GM19239 (cell line): ENCODE measurements around the gene MMP27.
"Not testable (repeated sequence)": the region's sequence is repeated elsewhere in the genome, so short reads cannot be mapped to it uniquely, and the experiment has no call there.

Experiments used
- DNase-seq: peaks from one replicate; pipeline ENCODE4 v3.0.0; 2011; ENCODE audit warnings: low spot score; ENCODE audit not compliant: insufficient read length
- FAIRE-seq: peaks from 2 replicates; lab custom pipeline; 2011; peaks lifted over from hg19 to GRCh38; lab: Jason Lieb, UNC

Gene MMP27

DNA sequence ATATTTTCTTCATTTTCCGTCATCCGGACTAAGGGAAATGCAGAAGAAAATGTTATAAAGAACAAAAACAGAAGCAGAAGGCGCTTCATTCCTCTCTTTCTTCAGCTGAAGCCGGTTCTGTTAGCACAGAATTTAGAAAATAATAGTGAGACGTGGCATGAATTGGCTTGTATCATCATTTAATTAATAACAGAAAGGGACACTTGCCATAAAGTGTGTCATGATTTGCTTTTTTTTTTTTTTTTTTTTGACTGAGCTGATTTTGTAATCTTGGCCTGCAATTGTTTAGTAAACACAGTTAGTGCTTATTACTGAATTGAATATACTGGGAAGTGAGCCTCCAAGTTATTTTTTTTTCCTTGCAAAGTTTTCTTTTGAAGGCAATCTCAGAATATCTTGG, at the start of gene MMP27:
MMP27 (minus strand) TSS at position 144 of the 400 bp plus-strand sequence; CDS start at position 89, 55 bp downstream.
- DNase-seq = no peak
- no peak for FAIRE-seq

- DNase-seq = no peak
- no peak for FAIRE-seq
Observed at GRCh38 chr11:102753267-102753666, 47.7 kb upstream of the MMP27 start.

DNA sequence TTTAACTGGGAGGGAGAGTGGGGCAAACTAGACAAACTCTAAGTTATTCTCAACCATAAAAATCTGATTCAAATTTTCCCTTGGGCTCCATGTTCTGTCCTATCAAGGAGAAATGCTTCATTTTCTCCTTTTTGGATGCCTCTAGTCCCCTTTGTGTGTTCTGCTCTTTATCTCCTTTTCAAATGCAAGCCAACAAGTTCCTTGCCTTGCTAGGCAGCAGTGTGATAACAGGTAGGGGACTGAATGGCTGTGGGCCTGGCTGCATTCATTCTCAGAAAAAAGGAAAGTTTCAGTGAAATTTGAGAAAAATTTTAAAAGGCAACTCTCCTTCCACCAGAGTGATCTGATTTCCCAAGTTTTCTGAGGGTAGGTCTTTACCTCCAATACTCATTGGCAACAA, 46.1 kb upstream of the MMP27 start:
- FAIRE-seq (no peak), DNase-seq (no peak)

- FAIRE-seq = no peak
- no peak for DNase-seq
Observed at GRCh38 chr11:102749101-102749722, 43.6 kb upstream of the MMP27 start.

GRCh38 chr11:102746746-102747578, 41.4 kb upstream of the MMP27 start:
- FAIRE-seq, DNase-seq: not testable (repeated sequence)

- DNase-seq (no peak), FAIRE-seq (no peak)
Observed at GRCh38 chr11:102734650-102735049, 29.1 kb upstream of the MMP27 start.

- no peak for FAIRE-seq
- peak; percentile 27 for DNase-seq
Observed at GRCh38 chr11:102733232-102733875, 27.8 kb upstream of the MMP27 start.

DNA sequence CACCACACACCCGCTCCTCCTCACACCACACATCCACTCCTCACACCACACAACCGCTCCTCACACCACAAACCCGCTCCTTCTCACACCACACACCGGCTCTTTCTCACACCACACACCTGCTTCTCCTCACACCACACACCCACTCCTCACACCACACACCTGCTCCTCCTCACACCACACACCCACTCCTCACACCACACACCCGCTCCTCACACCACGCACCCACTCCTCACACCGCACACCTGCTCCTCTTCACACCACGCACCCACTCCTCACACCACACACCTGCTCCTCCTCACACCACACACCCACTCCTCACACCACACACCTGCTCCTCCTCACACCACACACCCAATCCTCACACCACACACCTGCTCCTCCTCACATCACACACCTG, 25.4 kb upstream of the MMP27 start:
- not testable (repeated sequence) for DNase-seq, FAIRE-seq

GRCh38 chr11:102729849-102730815, 24.6 kb upstream of the MMP27 start:
- FAIRE-seq (no peak), DNase-seq (no peak)

GRCh38 chr11:102727890-102728289, 22.3 kb upstream of the MMP27 start:
- DNase-seq = no peak
- no peak for FAIRE-seq

- DNase-seq = no peak
- no peak for FAIRE-seq
Observed at GRCh38 chr11:102724904-102725500, 19.4 kb upstream of the MMP27 start, which contains the start of gene MMP8. TSS of gene MMP8 (minus strand) at chr11:102724954. CDS start at chr11:102724855, 99 bp downstream.

DNA sequence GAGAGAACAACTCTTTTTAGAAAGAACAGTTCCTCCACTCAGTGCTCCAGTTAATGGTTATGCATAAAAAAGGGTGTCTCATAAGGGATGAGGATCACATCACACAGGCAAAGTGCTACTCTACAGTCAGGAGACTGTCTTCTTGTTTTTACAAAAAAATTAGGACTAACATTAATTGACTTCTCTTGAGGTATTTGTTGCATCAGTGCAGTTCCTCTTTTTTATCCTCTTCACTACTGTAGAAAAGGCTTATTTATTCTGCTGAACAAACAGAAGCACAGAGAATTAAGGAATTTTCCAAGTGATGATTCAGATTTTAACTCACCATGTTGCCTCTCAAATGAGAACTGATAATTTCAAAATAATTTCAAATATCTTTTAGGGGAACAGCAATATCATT, 17.3 kb upstream of the MMP27 start:
- DNase-seq (no peak), FAIRE-seq (no peak)

DNA sequence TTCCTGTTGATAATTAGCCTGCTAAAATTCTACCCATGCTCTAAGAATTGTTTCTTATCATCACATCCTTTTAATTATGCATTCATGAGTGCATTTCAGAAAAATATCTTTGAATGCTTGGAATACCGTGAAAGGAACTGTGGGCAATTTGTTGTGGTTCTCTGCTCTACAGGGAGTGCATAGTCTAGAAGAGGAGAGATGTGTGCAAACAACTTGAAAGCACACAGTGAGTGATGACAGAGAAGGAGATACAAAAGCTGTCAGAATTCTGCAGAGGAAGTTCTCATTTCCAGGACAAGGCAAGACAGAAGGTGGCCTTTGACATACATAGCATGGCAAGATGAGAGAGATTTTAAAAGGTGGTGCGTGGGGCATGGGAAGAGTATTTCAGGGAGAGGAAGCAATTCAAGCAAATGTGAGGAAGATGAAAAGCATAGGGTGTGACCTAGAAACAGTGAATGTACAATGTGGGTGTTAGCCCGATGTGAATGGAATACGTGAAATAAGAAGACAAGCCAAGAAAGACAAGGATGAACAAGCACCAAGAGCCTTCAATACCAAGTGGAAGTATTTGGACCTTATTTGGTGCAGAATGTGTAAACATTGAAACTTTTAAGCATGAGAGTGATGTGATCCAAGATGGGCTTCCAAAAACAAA, 14.2 kb upstream of the MMP27 start:
- FAIRE-seq (no peak), DNase-seq (no peak)

GRCh38 chr11:102717280-102717679, 11.7 kb upstream of the MMP27 start:
- FAIRE-seq (no peak), DNase-seq (no peak)

DNA sequence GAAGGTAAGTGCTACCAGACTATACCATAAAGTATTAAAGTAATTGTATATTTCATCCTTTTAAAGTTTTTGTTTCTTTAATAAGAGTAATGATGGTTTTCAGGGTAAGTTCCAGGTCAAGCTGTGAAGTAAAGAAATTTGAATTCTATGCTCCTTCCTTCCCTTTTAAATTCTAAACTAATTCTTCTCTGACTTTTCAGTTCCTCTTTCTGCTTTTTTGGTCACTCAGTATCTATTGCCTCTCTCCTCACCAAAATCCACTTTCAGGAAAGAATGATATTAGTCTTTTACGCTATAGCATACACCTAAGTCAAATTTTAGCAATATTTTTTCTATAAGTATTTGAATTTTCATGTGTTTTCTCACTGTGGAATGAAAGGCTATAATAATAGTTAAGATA, 11.0 kb upstream of the MMP27 start:
- DNase-seq (no peak), FAIRE-seq (no peak)

DNA sequence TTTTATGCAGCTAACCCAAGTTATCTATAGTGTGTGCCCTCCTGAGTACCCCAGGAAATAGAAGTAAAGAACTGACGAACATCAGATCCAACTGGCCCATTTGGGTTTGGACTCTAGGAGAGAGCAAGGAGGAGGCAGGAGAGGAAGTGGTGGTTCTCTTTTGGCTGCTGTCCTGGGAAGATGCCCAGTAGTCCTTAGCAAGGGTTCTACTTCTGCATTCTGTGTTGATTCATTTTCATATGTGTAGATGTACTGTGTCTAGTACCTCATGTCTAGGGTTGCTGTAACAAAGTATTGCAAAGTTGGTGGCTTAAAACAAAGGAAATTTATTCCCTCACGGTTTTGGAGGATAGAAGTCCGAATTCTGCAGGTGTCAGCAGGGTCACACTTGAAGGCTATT, 6.6 kb upstream of the MMP27 start:
- no peak for FAIRE-seq
- no peak for DNase-seq

DNA sequence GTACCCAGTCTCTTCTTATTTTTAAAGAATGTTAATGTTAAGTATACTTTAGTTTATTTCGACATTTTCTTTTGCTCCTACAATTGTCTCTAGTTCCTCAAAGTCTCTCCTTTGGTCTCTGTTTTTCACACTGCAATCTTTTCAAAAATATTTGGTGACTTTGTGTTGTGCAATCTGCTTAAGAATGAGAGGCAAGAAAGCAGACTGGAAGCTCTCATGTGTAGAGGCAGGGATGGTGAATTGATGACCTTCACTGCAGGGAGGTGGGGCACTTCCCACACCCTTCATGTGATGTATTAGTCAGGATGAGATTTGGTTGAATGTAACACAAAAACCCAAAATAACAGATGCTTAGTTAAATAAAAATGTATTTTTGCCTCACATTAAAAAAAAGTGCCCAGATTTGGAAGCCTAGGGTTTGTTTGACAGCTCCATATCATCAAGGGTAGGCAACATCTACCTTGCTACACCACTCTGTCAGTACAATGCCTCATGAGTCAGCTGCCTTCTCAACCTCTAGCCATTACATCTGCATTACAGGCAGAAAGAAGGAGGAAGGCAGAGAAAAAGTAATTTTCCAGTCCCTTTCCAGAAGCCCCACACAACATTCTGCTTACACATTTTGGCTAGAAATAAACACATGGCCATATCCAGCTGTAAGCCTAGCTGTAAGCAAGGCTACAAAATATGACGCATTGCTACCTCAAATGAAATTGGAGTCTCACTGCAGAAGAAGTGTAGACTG, 3.8 kb upstream of the MMP27 start:
- FAIRE-seq (no peak), DNase-seq (no peak)

- FAIRE-seq = no peak
- no peak for DNase-seq
Observed at GRCh38 chr11:102708654-102709053, 3.1 kb upstream of the MMP27 start.
